NCI-H187 (cell line): ENCODE results near the gene DST.
"Not testable (repeated sequence)": the region's sequence is repeated elsewhere in the genome, so short reads cannot be mapped to it uniquely, and the experiment has no call there.

ENCODE experiments used
- DNase-seq, 2 experiments: peaks; one replicate each; lab custom pipeline; 2025; lab: John Stamatoyannopoulos, UW

The DST gene

DNA sequence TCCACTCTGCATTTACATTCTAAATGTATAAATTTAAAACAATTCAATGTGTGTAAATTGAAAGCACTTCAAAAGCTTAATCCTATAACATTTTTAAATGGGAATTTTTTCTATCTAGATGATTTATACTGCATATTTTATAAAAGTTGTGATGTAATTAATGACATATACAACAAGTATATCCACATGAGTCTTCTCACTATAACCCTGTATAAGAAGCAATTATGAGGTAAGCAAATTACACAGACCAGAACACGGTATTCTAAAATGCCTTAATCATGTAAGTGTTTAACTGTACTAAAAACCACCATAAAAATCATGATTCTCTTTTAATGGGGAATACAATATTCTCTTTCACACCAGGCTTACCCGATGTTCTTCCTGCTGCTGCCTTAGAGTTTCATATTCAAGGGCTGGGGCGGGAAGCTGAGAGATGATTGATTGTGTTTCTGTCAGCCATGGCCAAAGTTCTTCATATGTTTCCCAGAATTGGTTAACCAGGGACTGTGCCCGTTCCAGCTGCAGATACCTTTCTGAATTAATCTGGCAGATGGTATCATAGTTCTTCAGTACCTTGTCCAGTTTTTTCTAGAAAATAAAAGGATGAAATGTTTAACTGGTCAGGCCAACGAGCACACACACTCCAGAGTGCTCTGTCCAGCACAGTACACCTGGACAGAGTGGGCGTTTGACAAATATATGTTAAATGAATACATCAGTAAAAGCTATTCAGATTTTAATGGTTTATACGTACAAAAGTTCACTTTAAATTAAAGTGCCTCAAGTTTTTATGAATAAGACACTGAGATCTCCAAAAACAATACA lies 127.4 kb downstream of the DST start:
- peak in 1 of 2 experiments; percentile 16 for DNase-seq

- no peak for DNase-seq
Measured at GRCh38 chr6:56514395-56514794, 128.3 kb downstream of the DST start.

DNA sequence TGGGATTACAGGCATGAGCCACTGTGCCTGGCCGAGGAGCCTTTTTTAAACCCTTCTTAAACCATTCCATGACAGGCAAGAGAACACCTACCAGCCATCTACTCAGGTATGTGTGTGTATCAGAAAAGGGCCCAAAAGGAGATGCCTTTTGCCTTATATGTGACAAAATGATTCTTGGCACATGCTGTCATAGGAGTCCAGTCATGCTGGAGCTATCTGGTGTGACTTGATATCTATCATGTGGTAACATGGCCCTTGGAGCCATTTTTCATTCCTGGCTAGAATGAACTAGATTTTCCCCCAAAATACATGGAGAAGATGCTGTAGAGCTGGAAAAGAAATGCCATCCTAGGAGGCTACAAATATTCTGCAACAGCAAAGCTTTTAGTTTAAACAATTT lies 129.1 kb downstream of the DST start:
- DNase-seq, result no peak

- no peak for DNase-seq
Measured at GRCh38 chr6:56511591-56511990, 131.1 kb downstream of the DST start.

GRCh38 chr6:56510984-56511531 lies 131.6 kb downstream of the DST start:
- DNase-seq, result no peak

DNA sequence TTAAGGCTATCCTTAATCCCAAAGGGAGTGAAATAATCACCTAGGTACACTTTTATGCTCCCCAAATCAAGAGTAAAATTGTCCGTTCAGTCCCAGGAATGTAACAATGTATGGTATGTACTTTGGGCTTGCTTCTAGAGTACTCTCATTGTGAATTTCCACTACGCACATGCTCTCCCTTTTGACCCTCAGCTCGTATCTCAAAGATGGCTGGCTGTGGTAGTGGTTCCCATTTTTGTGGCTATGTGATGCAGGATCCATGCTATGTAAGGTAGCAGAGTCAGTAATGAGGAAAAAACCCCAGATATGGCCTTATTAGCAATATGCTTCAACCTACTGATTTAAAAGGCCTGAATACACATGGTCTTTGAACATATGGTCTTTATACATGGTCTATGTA lies 133.7 kb downstream of the DST start:
- DNase-seq, result no peak

- DNase-seq, result no peak
Measured at GRCh38 chr6:56507517-56507916, 135.2 kb downstream of the DST start.

DNA sequence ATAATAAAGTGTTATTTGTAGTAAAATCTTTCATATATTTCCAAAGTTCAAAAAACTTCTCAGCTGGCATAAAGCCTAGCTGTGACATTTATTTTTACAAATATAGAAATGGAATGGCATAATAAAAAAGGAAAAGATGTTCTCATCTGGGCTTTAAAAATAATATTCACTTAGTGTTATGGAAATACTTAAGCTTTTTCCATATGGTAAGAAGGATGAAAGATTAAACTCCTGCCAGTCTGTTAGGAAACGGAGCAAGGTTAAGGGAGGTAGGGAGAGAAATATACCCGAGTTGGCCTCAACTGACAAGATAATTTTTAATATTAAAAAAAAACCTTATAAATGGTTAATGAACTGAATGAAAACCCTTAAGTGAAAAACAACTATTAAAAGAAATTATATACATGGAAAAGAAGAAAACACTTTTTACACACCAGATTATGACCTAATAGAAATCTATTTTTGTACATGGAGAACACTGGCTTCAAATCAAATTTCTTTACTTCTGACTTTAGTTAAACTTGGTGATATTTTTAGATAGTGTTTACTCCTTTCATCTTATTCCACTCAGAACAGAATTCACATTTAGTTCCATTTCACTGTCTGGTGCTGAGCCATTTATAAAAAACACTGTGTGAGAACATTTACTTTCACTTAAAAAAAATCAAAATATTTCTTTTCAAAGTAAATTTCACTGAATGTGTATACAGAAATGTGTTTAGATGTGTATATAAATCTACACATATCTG lies 137.0 kb downstream of the DST start:
- DNase-seq, result no peak

DNA sequence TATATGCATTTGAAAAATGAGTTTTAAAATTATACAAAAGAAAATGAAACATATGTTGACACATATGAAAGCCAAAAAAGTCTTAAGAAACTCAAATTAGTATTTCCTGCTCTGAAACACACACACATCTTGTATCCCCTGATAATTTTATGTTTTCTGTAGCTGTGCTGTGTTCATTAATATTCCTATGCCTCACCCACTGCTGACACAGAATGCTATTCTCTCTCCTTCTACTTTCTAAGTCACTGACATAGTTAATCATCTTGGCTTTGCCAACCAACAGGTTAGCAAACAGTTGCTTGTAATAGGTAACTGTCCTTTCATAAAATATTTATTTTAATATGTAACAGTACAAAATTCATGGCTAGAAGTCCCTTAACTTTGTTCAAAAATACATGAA lies 140.7 kb downstream of the DST start:
- no peak for DNase-seq

DNA sequence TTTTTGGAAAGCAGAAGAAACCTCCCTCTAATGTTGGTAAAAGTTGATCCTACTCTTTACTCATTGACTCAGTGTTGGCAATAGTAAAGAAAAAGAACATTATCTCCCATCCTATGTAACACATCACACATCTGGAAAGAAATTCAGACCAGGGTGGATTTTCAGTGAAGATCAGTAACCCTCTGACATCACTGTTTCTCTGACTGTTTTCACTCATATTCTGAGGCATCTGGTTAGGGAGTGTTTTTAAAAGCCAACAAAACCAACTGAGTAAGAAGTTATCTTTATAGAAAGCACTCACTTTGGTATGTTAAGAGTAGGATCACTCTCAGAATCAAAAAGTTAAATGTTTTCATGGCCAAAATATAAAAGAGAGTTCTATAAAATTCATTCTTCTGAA lies 143.6 kb downstream of the DST start:
- DNase-seq, result no peak

GRCh38 chr6:56497691-56498090 lies 145.0 kb downstream of the DST start:
- no peak for DNase-seq

- no peak for DNase-seq
Measured at GRCh38 chr6:56497240-56497639, 145.4 kb downstream of the DST start.

- DNase-seq, result not testable (repeated sequence)
Measured at GRCh38 chr6:56496650-56497049, 146.0 kb downstream of the DST start.

- DNase-seq, result no peak
Measured at GRCh38 chr6:56495654-56496053, 147.0 kb downstream of the DST start.

- DNase-seq, result no peak
Measured at GRCh38 chr6:56491606-56492328, 150.9 kb downstream of the DST start.

GRCh38 chr6:56490993-56491392 lies 151.7 kb downstream of the DST start:
- no peak for DNase-seq

DNA sequence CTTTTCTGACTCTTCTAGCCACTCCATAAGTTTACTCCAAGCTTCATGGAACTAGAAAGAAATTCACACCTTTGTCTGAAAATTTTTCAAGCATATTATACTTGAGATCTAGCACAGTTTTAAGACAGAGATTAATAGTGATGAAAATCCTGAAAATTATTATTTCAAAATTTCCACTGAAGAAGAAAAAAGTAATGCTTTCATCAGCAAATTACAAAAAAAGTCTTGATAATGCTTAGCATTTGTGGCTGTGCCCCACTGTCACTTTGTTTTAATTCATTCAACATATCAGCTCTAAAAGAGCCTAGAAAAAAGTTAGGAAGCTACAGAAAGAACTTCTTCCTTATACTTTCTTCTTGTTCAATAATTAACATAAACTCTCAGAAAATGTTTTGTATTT lies 153.1 kb downstream of the DST start:
- no peak for DNase-seq

- DNase-seq, result no peak
Measured at GRCh38 chr6:56488281-56488680, 154.4 kb downstream of the DST start.

- DNase-seq, result no peak
Measured at GRCh38 chr6:56486681-56487080, 156.0 kb downstream of the DST start.

DNA sequence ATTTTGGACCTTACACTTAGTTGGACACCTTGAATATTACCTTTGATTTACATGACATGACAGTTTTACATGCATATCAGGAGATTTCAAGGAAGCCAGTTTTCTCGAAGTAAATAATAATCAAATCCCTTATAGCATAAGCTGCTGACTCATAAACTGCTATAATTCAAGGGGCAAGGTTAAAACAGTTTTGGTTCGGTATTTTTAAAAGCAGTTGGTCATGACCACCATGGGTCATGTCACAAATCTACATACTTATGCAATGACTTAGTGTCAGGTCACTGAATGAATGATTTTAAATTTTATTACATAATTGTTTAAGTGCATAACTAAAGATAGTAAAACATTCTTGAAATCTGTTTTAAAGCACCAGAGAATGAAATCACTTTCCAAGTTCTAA lies 158.0 kb downstream of the DST start:
- no peak for DNase-seq

DNA sequence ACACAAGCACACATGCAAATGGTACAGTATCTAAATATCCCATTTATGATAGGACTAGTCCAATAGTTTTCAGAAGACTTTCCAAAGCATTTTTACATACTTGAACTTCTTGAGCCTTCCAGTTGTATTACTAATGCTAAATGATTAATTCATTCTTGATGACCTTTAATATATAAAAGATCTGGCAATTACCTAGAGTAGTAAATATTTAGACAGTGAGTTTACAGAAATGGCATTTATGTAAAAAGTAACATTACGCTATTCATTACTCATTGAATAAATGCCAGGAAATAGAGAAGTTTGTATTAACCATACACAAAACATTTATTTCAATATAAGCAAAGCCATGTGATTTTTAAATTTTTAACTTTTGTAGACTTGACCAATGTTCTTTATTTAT lies 158.8 kb downstream of the DST start:
- DNase-seq, result no peak

GRCh38 chr6:56482525-56482924 lies 160.2 kb downstream of the DST start:
- no peak for DNase-seq

- DNase-seq, result no peak
Measured at GRCh38 chr6:56481957-56482356, 160.7 kb downstream of the DST start.
